ENCODE results near the gene IRAG1.

DNA sequence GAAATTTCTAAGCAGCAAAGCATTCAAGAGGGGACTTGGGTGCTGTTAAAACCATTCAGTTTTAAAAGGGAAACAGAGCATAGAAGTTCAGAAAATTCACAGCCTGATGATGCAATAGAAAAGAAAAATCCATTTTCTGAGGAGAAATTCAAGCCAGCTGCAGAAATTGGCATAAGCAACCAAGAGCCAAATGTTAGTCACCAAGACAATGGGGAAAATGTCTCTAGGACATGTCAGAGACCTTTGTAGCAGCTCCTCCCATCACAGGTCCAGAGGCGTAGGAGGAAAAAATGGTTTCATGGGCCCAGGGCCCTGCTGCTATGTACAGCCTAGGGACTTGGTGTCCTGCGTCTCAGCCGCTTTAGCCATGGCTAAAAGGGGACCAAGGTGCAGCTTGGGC, 5.5 kb upstream of the IRAG1 start:
- TF ChIP-seq EZH2phosphoT487 (IDR thresholded peaks at IDR 0.05) (no peak), EZH2 (IDR thresholded peaks at IDR 0.05) (no peak)
- TF ChIP-seq, protein P1, sequence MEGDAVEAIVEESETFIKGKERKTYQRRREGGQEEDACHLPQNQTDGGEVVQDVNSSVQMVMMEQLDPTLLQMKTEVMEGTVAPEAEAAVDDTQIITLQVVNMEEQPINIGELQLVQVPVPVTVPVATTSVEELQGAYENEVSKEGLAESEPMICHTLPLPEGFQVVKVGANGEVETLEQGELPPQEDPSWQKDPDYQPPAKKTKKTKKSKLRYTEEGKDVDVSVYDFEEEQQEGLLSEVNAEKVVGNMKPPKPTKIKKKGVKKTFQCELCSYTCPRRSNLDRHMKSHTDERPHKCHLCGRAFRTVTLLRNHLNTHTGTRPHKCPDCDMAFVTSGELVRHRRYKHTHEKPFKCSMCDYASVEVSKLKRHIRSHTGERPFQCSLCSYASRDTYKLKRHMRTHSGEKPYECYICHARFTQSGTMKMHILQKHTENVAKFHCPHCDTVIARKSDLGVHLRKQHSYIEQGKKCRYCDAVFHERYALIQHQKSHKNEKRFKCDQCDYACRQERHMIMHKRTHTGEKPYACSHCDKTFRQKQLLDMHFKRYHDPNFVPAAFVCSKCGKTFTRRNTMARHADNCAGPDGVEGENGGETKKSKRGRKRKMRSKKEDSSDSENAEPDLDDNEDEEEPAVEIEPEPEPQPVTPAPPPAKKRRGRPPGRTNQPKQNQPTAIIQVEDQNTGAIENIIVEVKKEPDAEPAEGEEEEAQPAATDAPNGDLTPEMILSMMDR (IDR thresholded peaks at IDR 0.05): no peak
